Measurements from ENCODE around the gene TEX55. TPM values are rescaled to one million over a fixed set of nuclear protein-coding genes. Genes with fewer than 3 reads are reported as not detected.

TEX55 gene
- total and polyA plus RNA-seq, 2 experiments from 2014 or later = 0.17 TPM; not detected in 1

DNA sequence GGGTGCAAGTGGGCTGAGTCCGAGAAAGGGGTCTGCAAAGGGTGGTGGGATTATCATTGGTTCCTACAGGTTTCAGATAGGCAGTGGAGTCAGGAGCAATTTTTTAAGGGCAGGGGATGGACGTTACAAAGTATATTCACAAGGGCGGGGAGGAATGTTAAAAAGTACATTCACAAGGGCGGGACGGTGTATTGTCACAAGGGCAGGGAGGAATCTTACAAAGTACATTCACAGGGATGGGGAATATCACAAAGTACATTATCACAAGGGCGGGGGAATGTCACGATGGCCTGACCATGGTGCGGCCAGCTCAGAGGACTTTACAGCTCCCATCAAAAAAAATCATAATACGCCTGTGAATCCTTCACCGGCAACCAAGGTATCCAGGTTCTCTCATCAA, 20.6 kb upstream of the TEX55 start:
- H3K9me2 ChIP-seq (ENCODE audit: insufficient read depth) = peaks cover 13% of the 10 kb centered on the region
- no peak overlapping the region for H3K4me2 ChIP-seq
- 0 out of 2 replicates have a peak overlapping the region, but pooled peaks have one; percentile 64 for H2AFZ ChIP-seq
- no peak for TF ChIP-seq ZNF331 (CRISPR knock-in tag; IDR thresholded peaks at IDR 0.05; ENCODE audit: low read depth)
- TF ChIP-seq JUNB (IDR thresholded peaks at IDR 0.05; ENCODE audit: unreplicated experiment) = no peak
- no peak for TF ChIP-seq CTCF (conservative IDR thresholded peaks at IDR 0.05; ENCODE audit: low read depth in 2 of 2)
- no peak for TF ChIP-seq STAT1 (IDR thresholded peaks at IDR 0.05; ENCODE audit: unreplicated experiment)
- TF ChIP-seq CREB1 (CRISPR knock-in tag; IDR thresholded peaks at IDR 0.05; ENCODE audit: low read depth) = no peak
- no peak for TF ChIP-seq ZNF114 (CRISPR knock-in tag; IDR thresholded peaks at IDR 0.05)
- TF ChIP-seq, protein P1, sequence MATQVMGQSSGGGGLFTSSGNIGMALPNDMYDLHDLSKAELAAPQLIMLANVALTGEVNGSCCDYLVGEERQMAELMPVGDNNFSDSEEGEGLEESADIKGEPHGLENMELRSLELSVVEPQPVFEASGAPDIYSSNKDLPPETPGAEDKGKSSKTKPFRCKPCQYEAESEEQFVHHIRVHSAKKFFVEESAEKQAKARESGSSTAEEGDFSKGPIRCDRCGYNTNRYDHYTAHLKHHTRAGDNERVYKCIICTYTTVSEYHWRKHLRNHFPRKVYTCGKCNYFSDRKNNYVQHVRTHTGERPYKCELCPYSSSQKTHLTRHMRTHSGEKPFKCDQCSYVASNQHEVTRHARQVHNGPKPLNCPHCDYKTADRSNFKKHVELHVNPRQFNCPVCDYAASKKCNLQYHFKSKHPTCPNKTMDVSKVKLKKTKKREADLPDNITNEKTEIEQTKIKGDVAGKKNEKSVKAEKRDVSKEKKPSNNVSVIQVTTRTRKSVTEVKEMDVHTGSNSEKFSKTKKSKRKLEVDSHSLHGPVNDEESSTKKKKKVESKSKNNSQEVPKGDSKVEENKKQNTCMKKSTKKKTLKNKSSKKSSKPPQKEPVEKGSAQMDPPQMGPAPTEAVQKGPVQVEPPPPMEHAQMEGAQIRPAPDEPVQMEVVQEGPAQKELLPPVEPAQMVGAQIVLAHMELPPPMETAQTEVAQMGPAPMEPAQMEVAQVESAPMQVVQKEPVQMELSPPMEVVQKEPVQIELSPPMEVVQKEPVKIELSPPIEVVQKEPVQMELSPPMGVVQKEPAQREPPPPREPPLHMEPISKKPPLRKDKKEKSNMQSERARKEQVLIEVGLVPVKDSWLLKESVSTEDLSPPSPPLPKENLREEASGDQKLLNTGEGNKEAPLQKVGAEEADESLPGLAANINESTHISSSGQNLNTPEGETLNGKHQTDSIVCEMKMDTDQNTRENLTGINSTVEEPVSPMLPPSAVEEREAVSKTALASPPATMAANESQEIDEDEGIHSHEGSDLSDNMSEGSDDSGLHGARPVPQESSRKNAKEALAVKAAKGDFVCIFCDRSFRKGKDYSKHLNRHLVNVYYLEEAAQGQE (IDR thresholded peaks at IDR 0.05; ENCODE audit: unreplicated experiment) = no peak
- TF ChIP-seq, protein P2, sequence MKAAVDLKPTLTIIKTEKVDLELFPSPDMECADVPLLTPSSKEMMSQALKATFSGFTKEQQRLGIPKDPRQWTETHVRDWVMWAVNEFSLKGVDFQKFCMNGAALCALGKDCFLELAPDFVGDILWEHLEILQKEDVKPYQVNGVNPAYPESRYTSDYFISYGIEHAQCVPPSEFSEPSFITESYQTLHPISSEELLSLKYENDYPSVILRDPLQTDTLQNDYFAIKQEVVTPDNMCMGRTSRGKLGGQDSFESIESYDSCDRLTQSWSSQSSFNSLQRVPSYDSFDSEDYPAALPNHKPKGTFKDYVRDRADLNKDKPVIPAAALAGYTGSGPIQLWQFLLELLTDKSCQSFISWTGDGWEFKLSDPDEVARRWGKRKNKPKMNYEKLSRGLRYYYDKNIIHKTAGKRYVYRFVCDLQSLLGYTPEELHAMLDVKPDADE (IDR thresholded peaks at IDR 0.05) = no peak
- TF ChIP-seq EZH2 (IDR thresholded peaks at IDR 0.05; ENCODE audit: low read depth, unreplicated experiment) = no peak
- no peak for TF ChIP-seq POLR2AphosphoS5 (IDR thresholded peaks at IDR 0.05; ENCODE audit: low read depth)
- TF ChIP-seq NANOG (IDR thresholded peaks at IDR 0.05; ENCODE audit: borderline replicate concordance) = no peak
- no peak for TF ChIP-seq EZH2phosphoT487 (IDR thresholded peaks at IDR 0.05; ENCODE audit: unreplicated experiment)
- TF ChIP-seq ZNF462 (CRISPR knock-in tag; IDR thresholded peaks at IDR 0.05) = no peak
- no peaks in the 10 kb centered on the region for H3K36me3 ChIP-seq (ENCODE audit: insufficient read depth)
- H3K27me3 ChIP-seq (ENCODE audit: insufficient read depth) = no peaks in the 10 kb centered on the region
- H3K79me2 ChIP-seq (replicated peaks; ENCODE audit: insufficient read depth) = no peaks in the 10 kb centered on the region
- no peak for ATAC-seq
- H3K9me3 Mint-ChIP-seq = peaks cover 15% of the 10 kb centered on the region
- H3F3A ChIP-seq (replicated peaks; ENCODE audit: low read depth) = no peaks in the 10 kb centered on the region
- peaks cover 15% of the 10 kb centered on the region for H3K36me3 Mint-ChIP-seq (ENCODE audit: low read depth)
- peaks cover 1% of the 10 kb centered on the region for H3K27me3 Mint-ChIP-seq (ENCODE audit: insufficient read depth, low read depth, poor library complexity)
- H3K4me1 Mint-ChIP-seq = peaks cover 10% of the 10 kb centered on the region
- peaks cover 5% of the 10 kb centered on the region; the same call in 1 of the 2 replicates for H3K4me1 ChIP-seq (ENCODE audit: insufficient read depth)
- H3K4me3 ChIP-seq = no peak overlapping the region
- no peak overlapping the region for H3K27ac Mint-ChIP-seq
- no peak overlapping the region for H3K27ac ChIP-seq (ENCODE audit: low read depth)
- no peak overlapping the region for H3K4me3 Mint-ChIP-seq
- DNase-seq (ENCODE audit: low spot score) = no peak
- no peaks in the 10 kb centered on the region for H4K20me1 ChIP-seq (replicated peaks; ENCODE audit: insufficient read depth)

Measured in GM23338 (cell line).